GM19035 (cell line): ENCODE results near the gene PLXNB1.
"Not testable (repeated sequence)": the region's sequence is repeated elsewhere in the genome, so short reads cannot be mapped to it uniquely, and the experiment has no call there.

ENCODE experiments used
- ATAC-seq: cut with Tn5 transposase; IDR thresholded peaks from one replicate; pipeline ENCODE4 v1.9.1; 2021; ENCODE audit not compliant: unreplicated experiment

PLXNB1 gene

GRCh38 chr3:48405971-48406370, 23.9 kb downstream of the PLXNB1 start:
- no peak for ATAC-seq

- no peak for ATAC-seq
Measured at GRCh38 chr3:48405343-48405881, 24.5 kb downstream of the PLXNB1 start.

GRCh38 chr3:48404440-48405342, 25.2 kb downstream of the PLXNB1 start:
- no peak for ATAC-seq

GRCh38 chr3:48403533-48404439, 26.1 kb downstream of the PLXNB1 start:
- ATAC-seq: no peak

GRCh38 chr3:48402907-48403306, 27.0 kb downstream of the PLXNB1 start:
- ATAC-seq: no peak

DNA sequence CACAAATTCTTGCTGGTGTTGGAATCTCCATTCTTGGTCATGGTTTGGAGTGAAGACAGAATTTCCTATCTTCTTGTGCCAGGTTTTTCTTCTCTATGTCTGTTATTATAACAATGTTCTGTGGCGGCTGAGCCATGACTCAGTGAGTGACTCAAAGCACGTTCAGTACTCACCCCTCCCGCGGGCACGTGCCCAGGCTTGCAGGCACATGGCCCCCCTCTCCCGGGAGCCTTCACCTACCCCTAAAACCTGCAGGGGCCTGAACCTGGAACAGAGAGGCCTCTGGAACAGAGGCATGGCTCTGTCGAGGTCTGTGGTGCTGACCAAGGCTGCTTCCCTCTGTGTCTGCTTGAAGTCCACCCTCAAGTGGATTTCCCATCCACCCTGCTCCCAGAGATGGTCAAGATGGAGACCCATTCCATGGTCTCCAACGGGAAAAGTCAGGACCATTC, 27.6 kb downstream of the PLXNB1 start:
- ATAC-seq: no peak

GRCh38 chr3:48401434-48401901, 28.4 kb downstream of the PLXNB1 start:
- ATAC-seq: not testable (repeated sequence)

DNA sequence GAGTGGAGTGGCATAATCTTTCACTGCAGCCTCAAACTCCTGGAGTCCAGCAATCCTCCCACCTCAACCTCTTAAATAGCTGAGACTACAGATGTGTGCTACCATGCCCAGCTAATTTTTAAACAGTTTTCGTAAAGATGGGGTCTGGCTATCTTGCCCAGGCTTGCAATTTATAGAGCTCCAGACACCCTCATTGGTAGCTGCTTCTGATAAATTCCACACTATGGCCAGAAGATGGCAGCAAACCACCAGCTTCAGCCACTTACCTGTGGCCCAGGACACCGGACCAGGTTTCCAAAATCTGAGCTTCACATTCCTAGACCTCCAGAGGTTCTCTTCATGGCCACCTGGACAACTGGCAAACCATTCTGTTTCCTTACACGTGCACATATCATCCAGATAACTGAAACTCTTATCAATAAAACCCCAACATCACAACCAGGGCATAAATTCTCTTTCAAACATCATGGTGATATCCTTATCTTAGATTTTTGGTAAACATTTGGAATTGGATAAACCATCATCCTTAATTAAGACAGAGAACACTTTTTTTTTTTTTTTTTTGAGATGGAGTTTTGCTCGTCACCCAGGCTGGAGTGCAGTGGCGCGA, 29.0 kb downstream of the PLXNB1 start:
- no peak for ATAC-seq

- no peak for ATAC-seq
Measured at GRCh38 chr3:48399387-48400172, 30.3 kb downstream of the PLXNB1 start.

GRCh38 chr3:48398701-48399386, 31.0 kb downstream of the PLXNB1 start:
- ATAC-seq: no peak

DNA sequence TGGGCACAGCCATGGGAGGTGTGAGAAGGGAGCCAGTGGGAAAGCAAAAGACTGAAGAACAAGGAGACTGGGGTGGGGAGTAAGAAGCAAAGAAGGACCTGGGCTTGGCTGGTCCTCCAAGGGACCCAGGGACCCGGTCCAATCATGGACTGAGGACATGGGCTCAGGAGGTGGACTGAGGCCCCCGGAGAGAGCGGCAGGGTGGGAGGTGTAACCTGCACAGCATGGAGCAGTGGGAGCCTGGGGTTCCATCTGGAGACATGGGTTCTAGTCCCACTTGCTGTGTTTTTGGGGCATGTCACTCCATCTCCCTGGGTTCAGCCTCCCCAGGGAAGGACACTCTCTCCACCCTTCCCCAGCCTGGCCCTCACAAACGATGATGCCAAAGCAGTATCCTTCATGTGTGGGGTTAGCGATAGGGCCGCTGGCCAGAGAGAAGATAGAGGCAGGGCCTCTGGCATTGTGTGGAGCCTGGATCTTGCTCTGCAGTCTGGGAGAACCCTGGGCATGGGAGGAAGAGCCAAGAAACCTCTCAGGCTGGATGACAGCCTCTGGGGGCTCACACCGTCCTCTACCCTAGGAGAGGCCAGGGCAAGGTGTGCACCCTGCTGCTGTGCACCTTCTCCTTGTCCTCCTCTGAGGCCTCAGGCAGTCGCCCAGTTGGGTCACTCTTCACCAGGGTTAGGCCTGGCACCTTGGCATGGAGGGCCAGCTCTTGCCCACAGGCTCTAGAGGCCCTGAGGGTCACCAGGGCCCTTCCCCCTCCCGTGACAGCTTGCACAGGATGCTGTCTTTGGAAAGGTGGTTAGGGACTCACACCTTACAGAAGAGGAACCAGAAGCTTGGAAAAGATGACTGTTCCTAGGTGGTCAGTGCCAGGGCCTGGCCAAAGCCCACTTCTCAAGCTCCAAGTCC, 31.9 kb downstream of the PLXNB1 start:
- ATAC-seq: no peak

- ATAC-seq: no peak
Measured at GRCh38 chr3:48395714-48396113, 34.2 kb downstream of the PLXNB1 start.

DNA sequence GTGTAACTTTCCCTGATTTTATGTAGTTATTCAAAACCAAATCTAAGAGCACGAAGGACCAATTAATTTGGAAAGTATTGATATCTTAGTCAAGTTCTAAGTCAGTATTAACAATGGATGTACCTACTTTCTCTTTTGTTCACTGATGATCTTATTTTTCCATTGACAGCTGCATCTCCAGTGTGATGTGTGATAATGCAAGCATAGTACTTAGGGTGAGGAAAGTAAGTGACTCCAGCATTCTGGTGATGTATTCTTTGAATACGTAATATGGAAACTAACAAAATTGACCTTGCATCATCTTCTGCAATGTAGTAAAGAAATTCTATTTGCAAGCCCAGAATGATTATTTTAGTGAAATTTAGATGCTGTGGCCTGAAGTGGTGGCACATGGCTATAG, 35.5 kb downstream of the PLXNB1 start:
- no peak for ATAC-seq

DNA sequence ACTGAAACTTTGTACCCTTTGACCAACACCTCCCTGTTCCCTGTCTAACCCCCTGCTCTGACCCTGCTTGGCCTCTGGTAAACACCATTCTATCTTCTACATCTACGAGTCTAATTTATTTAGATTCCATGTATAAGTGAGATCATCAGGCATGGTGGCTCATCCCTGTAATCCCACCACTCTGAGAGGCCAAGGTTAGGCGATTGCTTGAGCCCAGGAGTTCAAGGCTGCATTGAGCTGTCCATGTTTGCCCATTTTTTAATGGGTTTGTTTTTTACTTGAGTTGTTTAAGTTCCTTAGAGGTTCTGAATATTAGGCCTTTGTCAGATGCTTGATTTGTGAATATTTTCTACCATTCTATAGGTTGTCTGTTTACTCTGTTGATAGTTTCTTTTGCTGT, 40.9 kb downstream of the PLXNB1 start:
- no peak for ATAC-seq

DNA sequence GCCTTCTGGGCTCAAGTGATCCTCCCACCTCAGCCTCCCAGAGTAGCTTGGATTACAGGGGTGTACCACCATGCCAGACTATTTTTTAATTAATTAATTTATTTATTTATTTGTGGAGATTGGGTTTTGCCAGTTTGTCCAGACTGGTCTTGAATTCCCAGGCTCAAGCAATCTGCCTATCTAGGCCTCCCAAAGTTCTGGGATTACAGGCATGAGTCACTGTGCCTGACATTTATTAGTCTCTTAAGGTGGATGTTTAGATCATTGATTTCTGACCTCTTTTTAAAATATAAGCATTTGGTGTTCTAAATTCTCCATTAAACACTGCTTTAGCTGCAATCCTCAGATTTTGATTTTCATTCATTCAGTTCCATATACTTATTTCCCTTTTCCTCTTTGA, 42.3 kb downstream of the PLXNB1 start:
- no peak for ATAC-seq

DNA sequence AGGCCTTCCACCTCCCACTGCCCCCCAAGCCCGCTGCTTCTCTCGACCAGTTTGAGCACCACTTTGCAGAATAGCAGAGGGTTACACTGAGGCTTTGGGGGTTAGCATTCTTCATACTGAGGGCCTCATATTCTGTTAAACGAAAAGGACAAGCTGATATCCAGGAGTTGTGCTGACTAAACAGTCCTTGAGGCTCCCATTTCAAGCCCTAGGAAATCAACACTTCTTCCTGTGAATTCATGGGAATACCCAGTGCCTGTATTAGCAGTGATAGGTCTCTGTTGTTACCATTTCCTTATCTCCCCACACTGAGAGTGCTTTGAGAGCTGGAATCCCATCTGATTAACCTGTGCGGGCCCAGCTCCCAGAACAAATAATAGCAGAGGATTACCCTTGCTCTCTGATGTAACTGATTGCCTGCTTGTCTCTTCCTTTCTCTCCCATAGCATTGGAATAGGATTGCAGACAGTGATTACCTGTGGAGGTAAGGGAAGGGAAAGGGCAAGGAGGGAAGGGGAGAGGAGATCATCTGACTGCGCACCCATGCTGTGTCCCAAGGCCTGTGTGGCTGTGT, 56.9 kb downstream of the PLXNB1 start:
- no peak for ATAC-seq

GRCh38 chr3:48372377-48372770, 57.5 kb downstream of the PLXNB1 start:
- ATAC-seq: no peak
